22Rv1 (cell line): ENCODE results near the gene STAT4.

Experiments
- H3K27ac ChIP-seq: fragments of 450-650 bp; 2 replicates; pipeline ENCODE4 v1.5.1; 2017
- CTCF ChIP-seq: fragments of 450-650 bp; IDR thresholded peaks from 2 replicates; pipeline ENCODE4 v1.5.1; 2017; ENCODE audit warnings: mild to moderate bottlenecking
- ZFX ChIP-seq: fragments of 450-650 bp; IDR thresholded peaks from 2 replicates; pipeline ENCODE4 v1.6.1; 2017; ENCODE audit warnings: antibody characterized with exemption, borderline replicate concordance

Gene STAT4

GRCh38 chr2:191189112-191189635 lies 38.4 kb upstream of the STAT4 start:
- H3K27ac ChIP-seq, result no peak overlapping the region
- TF ChIP-seq ZFX (no peak), CTCF (no peak)

DNA sequence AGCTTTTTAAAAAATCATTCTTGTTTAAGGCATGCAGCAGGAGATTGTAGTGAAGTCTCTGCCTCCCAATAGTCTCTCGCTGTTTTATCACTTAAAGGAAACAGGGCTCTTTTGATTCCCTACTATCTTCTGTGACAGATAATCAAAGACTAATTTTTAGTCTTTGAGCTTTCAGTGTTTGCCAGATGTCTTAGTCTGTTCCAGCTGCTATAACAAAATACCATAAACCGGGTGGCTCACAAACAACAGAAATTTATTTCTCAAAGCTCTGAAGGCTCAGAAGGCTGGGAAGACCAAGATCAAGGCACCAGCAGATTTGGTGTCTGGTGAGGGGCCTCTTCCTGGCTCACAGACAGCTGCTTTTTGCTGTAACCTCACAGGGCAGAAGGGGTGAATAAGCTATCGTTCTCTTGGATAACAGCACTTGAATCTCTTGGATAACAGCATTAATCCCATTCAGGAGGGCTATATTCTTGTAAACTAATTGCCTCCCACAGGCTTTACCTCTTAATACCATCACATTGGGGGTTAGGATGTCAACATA lies 37.8 kb upstream of the STAT4 start:
- no peak overlapping the region for H3K27ac ChIP-seq
- TF ChIP-seq ZFX (no peak), CTCF (no peak)

GRCh38 chr2:191187105-191187829 lies 36.5 kb upstream of the STAT4 start:
- TF ChIP-seq CTCF, result no peak
- TF ChIP-seq ZFX, result no peak
- no peak overlapping the region for H3K27ac ChIP-seq

DNA sequence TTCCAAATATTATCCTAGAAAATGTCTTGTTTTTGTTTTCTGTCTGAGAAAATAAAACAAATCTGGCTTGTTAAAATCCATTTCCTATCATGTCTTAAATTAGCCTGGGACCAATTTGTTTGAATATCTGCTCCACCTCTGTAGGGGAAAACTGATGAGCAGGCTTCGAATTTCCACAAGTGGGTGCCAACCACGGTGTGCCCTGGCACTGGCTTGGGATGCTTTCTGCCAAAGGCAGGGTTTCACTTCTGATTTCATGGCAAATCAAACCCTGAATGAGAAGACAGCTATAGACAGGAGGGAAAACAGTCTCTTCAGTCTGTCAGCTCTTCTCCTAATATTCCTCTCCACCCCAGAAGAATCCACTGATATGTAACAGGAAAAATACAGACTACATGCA lies 33.7 kb upstream of the STAT4 start:
- H3K27ac ChIP-seq, result no peak overlapping the region
- TF ChIP-seq CTCF (no peak), ZFX (no peak)

- no peak overlapping the region for H3K27ac ChIP-seq
- no peak for TF ChIP-seq ZFX
- no peak for TF ChIP-seq CTCF
These were observed 32.7 kb upstream of the STAT4 start for GRCh38 chr2:191183516-191183915.

DNA sequence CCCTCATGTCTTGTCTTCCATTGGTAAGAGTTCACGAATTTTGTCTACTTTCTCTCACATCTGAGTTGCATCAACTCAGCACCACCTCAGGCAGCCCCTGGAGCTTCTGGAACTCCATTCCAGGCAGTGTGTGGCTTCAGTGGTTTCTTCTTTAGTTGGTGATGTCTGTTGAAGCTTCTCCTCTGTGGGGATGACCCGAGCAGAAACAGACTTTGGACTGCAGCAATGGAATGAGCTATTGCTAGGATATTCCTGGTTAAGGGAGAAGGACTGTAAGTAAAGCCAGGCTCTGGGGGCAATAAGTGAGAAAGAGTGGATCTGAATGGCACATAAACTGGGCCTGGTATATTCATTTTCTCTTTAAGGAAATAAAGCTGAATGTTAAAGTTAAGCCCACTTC lies 32.3 kb upstream of the STAT4 start:
- TF ChIP-seq ZFX (no peak), CTCF (no peak)
- no peak overlapping the region for H3K27ac ChIP-seq

GRCh38 chr2:191180713-191181112 lies 29.9 kb upstream of the STAT4 start:
- no peak overlapping the region for H3K27ac ChIP-seq
- no peak for TF ChIP-seq ZFX
- no peak for TF ChIP-seq CTCF
